HG02623 (cell line): Measurements from ENCODE around the gene RAD23B.
"Not testable (repeated sequence)": the region's sequence is repeated elsewhere in the genome, so short reads cannot be mapped to it uniquely, and the experiment has no call there.

Experiments used
- ATAC-seq: cut with Tn5 transposase; IDR thresholded peaks from one replicate; pipeline ENCODE4 v1.9.1; 2021; ENCODE audit warnings: moderate library complexity; ENCODE audit not compliant: unreplicated experiment

RAD23B gene

DNA sequence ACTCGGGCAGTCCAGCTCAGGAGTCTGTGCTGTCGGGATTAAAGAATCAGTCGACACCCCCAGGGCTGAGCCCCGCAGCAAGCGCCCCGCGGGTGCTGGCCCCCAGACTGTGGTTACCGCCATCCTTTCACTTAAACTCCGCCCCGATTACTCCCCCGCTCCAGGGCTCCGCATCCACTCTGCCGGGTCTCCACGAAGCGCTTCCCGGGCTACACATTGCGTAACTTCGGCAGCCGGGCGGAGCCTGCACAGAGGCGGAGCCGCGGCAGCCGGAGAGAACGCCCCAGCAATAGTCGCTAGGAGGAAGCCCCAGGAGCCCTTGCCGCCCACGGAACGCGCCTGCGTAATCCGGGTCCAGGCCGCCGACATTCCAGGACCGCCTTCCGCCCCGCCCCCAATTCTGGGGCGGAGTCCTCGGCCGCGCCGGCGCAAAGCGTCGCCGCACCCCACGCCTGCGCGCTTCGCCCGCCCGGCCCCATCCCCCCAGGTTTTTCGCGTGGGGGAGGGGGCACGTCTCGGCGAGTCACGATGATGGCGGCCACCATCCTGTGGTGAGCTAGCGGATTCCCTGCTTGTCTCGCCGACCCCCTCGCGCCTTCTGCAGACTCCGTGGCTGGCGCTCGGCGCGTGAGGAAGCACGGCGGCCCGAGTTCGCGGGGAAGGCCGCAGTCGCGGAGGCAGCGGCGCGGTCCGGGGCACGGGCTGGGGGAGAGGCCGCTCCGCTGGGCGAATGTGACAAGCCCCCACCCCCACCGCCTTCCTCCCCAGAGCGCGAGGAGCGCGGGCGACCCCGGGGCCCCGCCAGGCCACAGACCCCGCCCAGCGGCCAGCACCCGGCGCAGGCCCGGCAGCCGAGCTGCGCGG, at the start of gene RAD23B:
TSS of gene RAD23B (plus strand) at position 521 of the 864 bp plus-strand sequence. CDS start 351 bp downstream, outside the sequence.
- peak; percentile 84 for ATAC-seq

DNA sequence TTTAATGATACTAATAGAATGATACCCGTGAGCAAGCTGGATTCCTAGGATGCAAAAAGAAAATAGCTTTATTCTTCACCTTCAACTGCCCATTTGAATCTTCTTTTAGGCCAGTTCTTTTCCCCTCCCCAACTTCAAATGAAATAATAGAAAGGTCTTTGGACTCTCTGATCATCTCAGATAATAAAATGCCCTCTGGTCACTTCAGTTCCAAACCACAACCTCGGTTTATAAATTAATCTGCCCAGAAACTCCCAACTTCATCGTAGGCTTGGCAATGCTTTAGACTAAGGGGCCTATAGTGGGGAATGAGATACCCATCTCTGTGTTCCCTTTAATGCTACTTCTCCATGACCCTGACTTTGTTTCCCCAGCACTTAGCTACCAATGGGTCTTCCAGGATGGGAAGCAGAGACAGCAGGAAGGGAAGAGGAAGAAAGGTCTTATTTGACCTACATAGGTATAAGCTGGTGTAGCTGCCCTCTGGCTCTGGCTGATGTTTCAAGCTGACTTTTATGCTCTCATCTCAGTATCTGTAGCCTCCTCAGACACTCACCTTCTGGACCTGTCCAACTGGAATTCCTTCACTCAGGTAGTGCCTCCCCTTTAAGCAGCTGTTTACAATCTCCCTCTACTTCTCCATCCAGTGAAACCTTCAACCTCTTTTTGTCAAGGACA, 47.2 kb upstream of the RAD23B start:
- ATAC-seq = no peak

DNA sequence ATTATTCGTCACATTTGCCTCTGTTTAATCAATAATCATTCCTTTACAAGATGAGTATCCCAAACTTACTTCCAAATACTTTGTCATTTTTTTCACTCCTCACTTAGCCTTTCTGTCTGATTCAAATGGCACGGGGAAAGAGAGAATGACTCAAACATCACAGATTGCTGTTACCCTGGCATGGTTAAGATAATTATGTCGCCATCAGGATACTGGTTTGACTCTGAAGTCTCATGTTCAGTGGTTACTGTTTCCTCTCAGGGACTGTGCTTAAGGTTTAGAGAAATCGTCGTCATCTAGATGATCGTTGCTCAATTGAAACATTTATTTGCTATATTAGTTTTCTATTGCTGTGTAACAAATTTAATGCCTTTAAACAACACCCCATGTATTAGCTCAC, 45.2 kb upstream of the RAD23B start:
- no peak for ATAC-seq

DNA sequence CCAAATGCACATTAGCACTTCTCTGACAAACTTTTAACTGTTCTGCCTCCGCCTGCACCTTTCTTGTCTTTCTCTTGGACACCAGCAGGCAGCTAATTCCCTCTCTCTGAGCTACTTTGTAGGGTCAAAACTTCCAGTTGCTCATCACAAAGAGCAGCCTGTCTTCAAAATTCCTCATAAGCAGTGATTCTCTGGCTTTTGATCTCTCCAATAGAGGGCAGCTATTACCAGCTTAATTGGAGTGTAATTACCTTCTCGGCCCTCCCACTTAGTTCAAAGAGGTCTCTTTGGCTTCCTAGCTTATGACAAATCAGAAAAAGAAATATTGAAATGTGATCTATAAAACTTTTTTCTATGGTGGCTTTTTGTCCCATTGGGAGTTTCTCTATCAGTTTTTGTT, 43.6 kb upstream of the RAD23B start:
- no peak for ATAC-seq

GRCh38 chr9:107240260-107240659, 42.8 kb upstream of the RAD23B start:
- no peak for ATAC-seq

DNA sequence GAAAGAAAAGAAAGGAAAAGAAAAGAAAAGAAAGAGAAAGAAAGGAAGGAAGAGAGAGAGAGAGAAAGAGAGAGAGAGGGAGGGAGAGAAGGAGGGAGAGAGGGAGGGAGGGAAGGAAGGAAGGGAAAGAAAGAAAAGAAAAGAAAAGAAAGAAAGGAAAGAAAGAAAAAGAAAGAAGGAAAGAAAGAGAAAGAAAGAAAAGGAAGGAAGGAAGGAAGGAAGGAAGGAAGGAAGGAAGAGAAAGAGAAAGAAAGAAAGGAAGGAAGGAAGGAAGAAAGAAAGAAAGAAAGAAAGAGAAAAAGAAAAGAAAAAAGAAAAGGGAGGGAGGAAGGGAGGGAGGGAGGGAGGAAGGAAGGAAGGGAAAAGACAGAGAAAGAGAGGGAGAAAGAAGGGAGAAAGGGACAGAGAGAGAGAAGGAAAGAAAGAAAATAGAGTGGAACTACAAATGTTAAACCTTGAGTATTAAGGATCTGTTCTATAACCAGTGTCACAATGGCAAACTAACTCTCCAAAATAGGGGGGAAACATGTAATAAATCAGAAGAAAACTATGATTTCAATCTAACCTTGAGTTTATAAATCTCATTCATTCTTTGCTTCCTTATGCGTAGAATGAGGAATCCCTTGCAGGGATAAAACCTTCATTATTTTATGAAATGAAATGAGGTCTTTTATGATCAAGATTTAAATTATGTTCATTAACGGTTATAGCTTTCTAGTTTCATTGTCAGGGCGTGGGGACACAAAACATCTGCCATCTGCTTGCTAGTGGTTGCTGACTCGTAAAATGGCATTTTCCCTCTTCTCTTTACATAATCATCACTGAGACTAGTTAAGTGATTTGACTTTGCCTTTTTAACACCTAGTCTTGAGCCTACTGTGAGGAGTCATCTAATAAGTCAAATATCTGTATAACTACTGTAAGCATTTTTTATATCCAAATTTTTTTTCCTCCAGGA, 40.7 kb upstream of the RAD23B start:
- no peak for ATAC-seq

- ATAC-seq = peak; percentile 62
These were observed 39.3 kb upstream of the RAD23B start for GRCh38 chr9:107243742-107244141.

GRCh38 chr9:107246259-107247254, 36.5 kb upstream of the RAD23B start:
- ATAC-seq = no peak

DNA sequence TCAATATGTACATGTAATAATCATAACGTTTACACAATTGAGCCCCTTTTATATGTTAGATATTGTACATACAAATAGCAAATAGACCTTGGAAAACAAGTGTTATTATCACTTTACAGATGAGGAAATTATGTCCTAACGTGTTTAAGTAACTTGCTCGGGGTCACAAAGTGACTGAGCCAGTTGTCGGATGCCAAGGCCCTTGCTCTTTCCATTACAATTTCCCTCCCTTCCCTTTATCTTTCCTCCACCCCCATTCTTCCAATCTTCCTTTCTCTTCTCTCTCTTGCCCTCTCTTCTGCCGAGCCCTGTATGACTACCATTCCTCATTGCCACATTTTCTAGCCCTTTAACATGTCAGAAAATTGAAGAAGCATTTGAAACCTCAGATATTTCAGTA, 34.4 kb upstream of the RAD23B start:
- no peak for ATAC-seq

GRCh38 chr9:107249131-107249533, 33.9 kb upstream of the RAD23B start:
- ATAC-seq = no peak

DNA sequence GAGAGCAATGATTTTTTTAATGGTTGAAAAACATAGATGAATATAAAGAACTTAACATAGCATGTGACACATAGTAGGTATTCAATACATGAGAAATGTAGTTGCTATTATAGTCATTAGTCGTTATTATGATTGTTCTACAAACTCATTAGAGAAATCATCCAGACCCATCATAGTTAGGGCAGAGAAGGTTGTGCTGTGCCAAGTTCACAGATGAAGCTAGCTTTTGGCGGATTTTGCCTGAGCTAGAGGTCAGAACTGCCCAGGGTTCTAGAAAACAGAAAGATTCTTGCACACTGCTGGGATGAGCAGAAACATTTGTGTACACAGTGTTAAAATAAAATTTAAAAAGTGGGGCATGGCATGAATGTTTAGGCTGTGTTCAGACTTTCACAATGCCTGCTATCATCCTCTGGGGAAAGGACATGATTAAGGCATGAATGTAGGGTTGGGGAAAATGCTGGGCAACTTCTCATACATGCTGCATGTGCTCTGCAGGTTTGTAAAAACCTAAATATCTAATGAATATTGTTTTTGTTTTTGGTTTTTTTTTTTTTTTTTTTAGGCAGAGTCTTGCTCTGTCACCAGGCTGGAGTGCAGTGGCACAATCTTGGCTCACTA, 33.3 kb upstream of the RAD23B start:
- no peak for ATAC-seq

DNA sequence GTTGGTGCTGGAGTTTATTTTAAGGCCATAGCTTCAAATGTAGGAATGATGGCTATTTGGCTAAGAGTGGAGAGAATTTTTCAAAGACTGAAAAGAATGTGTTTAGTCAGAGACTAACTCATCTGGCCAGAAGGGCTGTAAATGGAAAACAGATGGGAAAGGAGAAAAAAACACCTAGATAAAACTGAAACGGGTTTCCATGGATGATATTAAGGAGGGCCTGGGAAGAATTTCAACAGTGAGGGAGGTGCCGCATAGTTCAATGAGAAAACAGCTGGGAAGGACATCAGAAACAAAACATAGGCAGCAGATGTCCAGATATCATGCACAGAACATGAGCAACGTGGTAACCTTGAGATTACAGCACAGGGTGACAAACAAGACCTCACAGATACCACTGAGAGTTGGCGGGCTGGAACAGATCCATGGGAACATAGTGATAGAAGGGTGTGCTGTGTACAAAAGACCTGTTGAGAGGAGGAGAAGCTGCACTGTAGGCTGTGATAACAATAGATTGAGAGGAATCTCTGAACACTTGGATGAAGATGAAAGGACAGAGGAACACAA, 31.2 kb upstream of the RAD23B start:
- no peak for ATAC-seq

DNA sequence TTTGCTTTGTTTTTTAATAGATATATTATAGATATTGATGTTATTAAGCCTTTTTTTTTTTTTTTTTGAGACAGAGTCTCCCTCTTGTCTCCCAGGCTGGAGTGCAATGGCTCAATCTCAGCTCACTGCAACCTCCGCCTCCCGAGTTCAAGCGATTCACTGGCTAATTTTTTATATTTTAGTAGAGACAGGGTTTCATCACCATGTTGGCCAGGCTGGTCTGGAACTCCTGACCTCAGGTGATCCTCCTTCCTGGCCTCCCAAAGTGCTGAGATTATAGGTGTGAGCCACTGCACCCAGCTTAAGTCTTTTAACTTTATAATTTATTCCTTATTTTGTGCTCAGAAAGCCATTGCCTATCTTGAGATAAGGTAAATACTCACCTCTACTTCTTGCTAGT, 24.2 kb upstream of the RAD23B start:
- no peak for ATAC-seq

DNA sequence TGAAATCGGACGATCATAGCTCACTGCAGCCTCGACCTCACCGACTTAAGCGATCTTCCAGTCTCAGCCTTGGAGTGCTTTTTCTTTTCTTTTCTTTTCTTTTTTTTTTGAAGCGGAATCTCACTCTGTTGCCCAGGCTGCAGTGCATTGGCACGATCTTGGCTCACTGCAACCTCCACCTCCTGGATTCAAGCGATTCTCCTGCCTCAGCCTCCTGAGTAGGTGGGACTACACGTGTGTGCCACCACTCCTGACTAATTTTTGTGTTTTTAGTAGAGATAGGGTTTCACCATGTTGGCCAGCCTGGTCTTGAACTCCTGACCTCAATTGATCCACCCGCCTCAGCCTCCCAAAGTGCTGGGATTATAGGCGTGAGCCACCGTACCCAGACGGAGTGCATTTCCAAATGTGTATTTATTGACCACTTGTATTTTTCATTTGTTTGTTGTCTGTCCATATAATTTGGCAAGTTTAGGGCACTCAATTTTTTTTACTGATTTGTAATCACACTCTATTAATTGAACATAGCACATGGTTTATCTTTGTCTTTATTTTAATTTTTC, 23.2 kb upstream of the RAD23B start:
- ATAC-seq = not testable (repeated sequence)

DNA sequence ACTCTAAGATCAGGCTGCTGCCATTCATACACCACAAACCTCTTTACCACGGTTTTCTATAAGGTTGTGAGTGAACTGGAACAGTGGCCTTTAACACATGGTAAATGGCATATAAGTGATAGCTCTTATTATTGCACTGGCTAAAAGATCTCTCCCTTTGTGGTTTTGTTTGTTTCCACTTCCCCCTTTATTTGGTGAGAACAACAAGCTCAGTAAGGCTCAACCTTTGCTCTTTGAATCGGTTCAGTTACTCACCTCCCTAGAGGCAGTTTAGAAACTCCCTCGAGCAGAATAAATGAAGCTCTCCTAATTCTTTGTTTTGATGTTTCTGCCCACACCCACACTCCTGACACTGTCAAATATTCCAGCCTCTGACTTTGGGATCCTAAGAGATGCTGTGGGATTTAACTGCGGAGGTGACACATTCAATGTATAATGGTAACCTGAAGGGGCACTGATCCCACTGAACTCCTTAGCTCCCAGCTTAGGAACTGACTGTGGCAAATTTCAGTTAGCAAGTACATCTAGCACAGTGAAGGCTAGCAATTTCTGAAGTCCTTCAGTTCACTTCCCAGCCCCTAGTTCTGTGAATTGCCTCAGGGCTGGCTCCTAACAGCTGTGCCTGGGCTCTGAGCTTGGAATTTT, 22.5 kb upstream of the RAD23B start:
- ATAC-seq = peak; percentile 98

GRCh38 chr9:107261106-107261505, 22.0 kb upstream of the RAD23B start:
- ATAC-seq = peak; percentile 18

DNA sequence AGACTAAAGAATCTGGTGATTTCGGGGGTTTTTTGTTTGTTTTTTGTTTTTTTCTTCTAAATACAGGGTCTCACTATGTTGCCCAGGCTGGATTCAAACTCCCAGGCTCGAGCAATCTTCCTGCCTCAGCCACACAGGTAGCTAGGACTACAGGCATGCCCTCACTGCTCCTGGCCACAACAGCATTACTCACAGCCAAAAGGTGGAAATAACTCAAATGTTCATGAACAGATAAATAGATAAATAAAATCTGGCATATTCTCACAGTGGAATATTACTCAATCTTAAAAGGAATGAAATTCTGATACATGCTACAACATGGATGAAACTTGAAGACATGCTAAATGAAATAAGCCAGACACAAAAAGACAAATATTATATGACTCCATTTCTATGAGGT, 19.8 kb upstream of the RAD23B start:
- ATAC-seq = no peak

DNA sequence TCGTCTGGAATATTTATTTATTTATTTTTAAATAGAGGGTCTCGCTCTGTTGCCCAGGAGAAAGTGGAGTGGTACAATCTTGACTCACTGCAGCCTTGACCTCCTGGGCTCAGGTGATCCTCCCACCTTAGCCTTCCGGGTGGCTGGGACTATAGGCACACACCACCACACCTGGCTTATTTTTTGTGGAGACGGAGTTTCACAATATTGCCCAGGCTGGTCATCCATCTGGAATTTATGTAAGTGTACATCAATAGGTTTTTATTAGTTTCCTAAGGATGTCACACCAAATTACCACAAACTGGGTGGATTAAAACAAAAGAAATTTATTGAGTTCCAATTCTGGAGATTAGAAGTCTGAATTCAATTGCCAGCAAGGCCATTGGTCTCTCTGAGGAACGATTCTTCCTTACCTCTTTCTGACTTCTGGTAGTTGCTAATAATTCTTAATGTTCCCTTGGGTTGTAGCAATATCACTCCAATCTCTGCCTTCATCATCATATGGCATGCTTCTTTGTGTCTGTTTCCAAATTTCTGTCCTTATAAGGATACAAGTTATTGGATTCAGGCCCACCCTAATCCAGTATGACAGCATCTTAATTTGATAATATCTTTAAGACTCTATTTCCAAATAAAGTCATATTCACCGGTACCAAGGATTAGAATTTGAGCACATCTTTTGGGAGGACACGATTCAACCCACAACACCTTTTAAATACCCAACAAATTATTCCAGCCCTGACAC, 16.3 kb upstream of the RAD23B start:
- no peak for ATAC-seq
